CD14-positive monocyte (primary cell): ENCODE results near the gene RSBN1. TPM values are rescaled to one million over a fixed set of nuclear protein-coding genes. Genes with fewer than 3 reads are reported as not detected.

Experiments
- DNase-seq, 3 donors: peaks; one replicate each; pipeline ENCODE4 v3.0.0-alpha.2; 2011 to 2022
- H2AFZ ChIP-seq: 2 replicates; pipeline ENCODE4 v1.6.0; 2012; ENCODE audit warnings: mild to moderate bottlenecking, low read depth, low read length, inconsistent platforms; ENCODE audit not compliant: insufficient read depth, poor library complexity, severe bottlenecking
- H3K27ac ChIP-seq, 2 donors: 1 replicate in 1 of 2; 2 replicates in 1 of 2; pipeline ENCODE4 v1.5.1; 2012 to 2013; ENCODE audit warnings: low read length in 2 of 2, control low read depth in 1 of 2, inconsistent platforms in 1 of 2, low read depth in 1 of 2, mild to moderate bottlenecking in 1 of 2
- H3K27me3 ChIP-seq, 2 donors: one replicate each; pipeline versions ENCODE4 v1.6.0 to v1.6.1; 2011 to 2013; ENCODE audit warnings: low read length in 2 of 2; ENCODE audit not compliant: control insufficient read depth in 2 of 2, insufficient read depth in 2 of 2
- H3K36me3 ChIP-seq, 2 donors: replicated peaks in 1 of 2; 1 replicate in 1 of 2; 2 replicates in 1 of 2; pipeline versions ENCODE4 v1.5.1 to v1.6.1; 2012 to 2013; ENCODE audit warnings: low read length in 2 of 2, control low read depth in 1 of 2, inconsistent platforms in 1 of 2, mild to moderate bottlenecking in 1 of 2; ENCODE audit not compliant: insufficient read depth in 2 of 2, control insufficient read depth in 1 of 2
- H3K4me1 ChIP-seq, 2 donors: 1 replicate in 1 of 2; 2 replicates in 1 of 2; pipeline versions ENCODE4 v1.5.1 to v1.6.1; 2012 to 2013; ENCODE audit warnings: low read length in 2 of 2, control low read depth in 1 of 2, inconsistent platforms in 1 of 2, mild to moderate bottlenecking in 1 of 2, moderate library complexity in 1 of 2; ENCODE audit not compliant: insufficient read depth in 2 of 2, control insufficient read depth in 1 of 2
- H3K4me2 ChIP-seq: replicated peaks from 2 replicates; pipeline ENCODE3; 2012; ENCODE audit warnings: low read length, moderate library complexity, mild to moderate bottlenecking; ENCODE audit not compliant: poor library complexity, severe bottlenecking; ENCODE audit errors: extremely low read depth
- H3K4me3 ChIP-seq, 3 experiments: fragments of 200-600 bp in 1 of 3; sonication (generic) in 1 of 3; replicated peaks in 1 of 3; 1 replicate in 2 of 3; 2 replicates in 1 of 3; pipeline ENCODE4 v1.5.1; 2011 to 2013; ENCODE audit warnings: low read length in 3 of 3, mild to moderate bottlenecking in 3 of 3, control low read depth in 2 of 3, low read depth in 2 of 3, inconsistent platforms in 1 of 3, moderate library complexity in 1 of 3
- H3K79me2 ChIP-seq: 2 replicates; pipeline ENCODE4 v1.6.0; 2012; ENCODE audit warnings: mild to moderate bottlenecking, control low read depth, inconsistent platforms, low read length, moderate library complexity; ENCODE audit not compliant: insufficient read depth
- H3K9ac ChIP-seq: 2 replicates; pipeline ENCODE4 v1.6.0; 2017; ENCODE audit warnings: low read length, mild to moderate bottlenecking; ENCODE audit not compliant: insufficient read depth, poor library complexity, severe bottlenecking
- H3K9me3 ChIP-seq, 2 donors: replicated peaks in 1 of 2; 1 replicate in 1 of 2; 2 replicates in 1 of 2; pipeline versions ENCODE4 v1.5.1 to v1.6.1; 2012 to 2013; ENCODE audit warnings: low read length in 2 of 2, control low read depth in 1 of 2; ENCODE audit not compliant: control insufficient read depth in 1 of 2, insufficient read depth in 1 of 2
- H4K20me1 ChIP-seq: 2 replicates; pipeline ENCODE4 v1.6.0; 2012; ENCODE audit warnings: mild to moderate bottlenecking, low read length, control low read depth, moderate library complexity; ENCODE audit not compliant: insufficient read depth
- H3K27ac Mint-ChIP-seq, 7 donors: one replicate each; pipeline ENCODE4 v1.8.0; 2020; ENCODE audit warnings: mild to moderate bottlenecking in 7 of 7, mixed read lengths in 7 of 7, moderate library complexity in 6 of 7, inconsistent platforms in 2 of 7
- H3K27me3 Mint-ChIP-seq, 3 donors: one replicate each; pipeline ENCODE4 v1.8.0; 2021 to 2022; ENCODE audit warnings: low read depth in 3 of 3, mild to moderate bottlenecking in 3 of 3, mixed read lengths in 3 of 3, moderate library complexity in 3 of 3, inconsistent platforms in 1 of 3
- H3K36me3 Mint-ChIP-seq, 2 donors: one replicate each; pipeline ENCODE4 v1.8.0; 2020; ENCODE audit warnings: mixed read lengths in 2 of 2, inconsistent platforms in 1 of 2, mild to moderate bottlenecking in 1 of 2
- H3K4me1 Mint-ChIP-seq: one replicate; pipeline ENCODE4 v1.8.0; 2020; ENCODE audit warnings: mild to moderate bottlenecking, mixed read lengths
- H3K4me3 Mint-ChIP-seq, 2 donors: one replicate each; pipeline ENCODE4 v1.8.0; 2020; ENCODE audit warnings: mild to moderate bottlenecking in 2 of 2, mixed read lengths in 2 of 2, moderate library complexity in 1 of 2
- H3K9me3 Mint-ChIP-seq, 7 donors: one replicate each; pipeline ENCODE4 v1.8.0; 2020 to 2022; ENCODE audit warnings: mixed read lengths in 7 of 7, mild to moderate bottlenecking in 6 of 7, moderate library complexity in 6 of 7, inconsistent platforms in 2 of 7
- WGBS: methylation state at CpG from one replicate; pipeline ENCODE4 v1.1.5; 2013; ENCODE audit warnings: missing lambda C conversion rate; ENCODE audit not compliant: insufficient coverage; 5-methylcytosine and 5-hydroxymethylcytosine counted together
- intact Hi-C, 2 donors: fragments of 100-400 bp; cut with micrococcal nuclease; formaldehyde crosslinking; loops; one replicate each; pipeline versions ENCODE4 v1.15.0 to v1.15.1; 2023
- polyA plus RNA-seq, 3 donors: library from polyadenylated mRNA; depleted of rRNA in 1 of 3; unstranded in 2 of 3; stranded (reverse) in 1 of 3; fragments of 300-500 nt in 2 of 3; fragments of >200 nt in 1 of 3; fragmentation: Illumina TruSeq in 2 of 3; gene quantifications; 1 replicate in 2 of 3; 2 replicates in 1 of 3; pipeline ENCODE4 v1.2.3, GENCODE V29; 2012 to 2021
- TF ChIP-seq, protein P1 (sequence below): fragments of 200-600 bp; IDR thresholded peaks from one replicate; pipeline ENCODE4 v1.8.0; 2022; ENCODE audit warnings: antibody characterized with exemption, mild to moderate bottlenecking

Gene RSBN1
- polyA plus RNA-seq, 3 donors, result 6.5 to 9.0 (median 8.9) TPM

DNA sequence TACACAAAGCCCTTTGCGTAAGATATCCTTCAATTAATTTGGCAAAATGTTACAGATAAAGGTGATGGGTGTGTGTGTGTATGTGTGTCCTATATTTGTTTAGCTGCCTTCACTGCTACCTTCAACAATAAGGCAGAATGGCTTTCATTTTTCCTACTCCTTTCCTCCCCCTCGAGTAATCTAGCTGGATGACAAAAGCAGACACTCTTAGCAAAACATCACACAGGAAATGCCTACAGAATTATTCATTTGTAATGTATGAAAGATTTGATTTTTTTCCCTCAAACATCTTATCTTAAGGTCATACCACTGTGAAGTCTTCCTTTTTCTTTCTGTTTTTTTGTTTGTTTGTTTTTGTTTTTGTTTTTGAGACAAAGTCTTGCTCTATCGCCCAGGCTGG lies 48.6 kb upstream of the RSBN1 start:
- H3K27me3 ChIP-seq, result no peaks in the 10 kb centered on the region
- peaks cover 0 to 2% (median 0%) of the 10 kb centered on the region in 3 donors for H3K27me3 Mint-ChIP-seq
- H3K4me2 ChIP-seq, result no peak overlapping the region
- peak overlapping the region in 1 of 2 donors; percentile 73 for H3K27ac ChIP-seq
- H3K27ac Mint-ChIP-seq, result peak overlapping the region in 6 of 7 donors; percentile 48 to 93 (median 80)
- no peaks in the 10 kb centered on the region for H3K9me3 ChIP-seq
- WGBS, result no CpG with 5 or more reads among the region's 3 CpGs
- TF ChIP-seq, protein P1, sequence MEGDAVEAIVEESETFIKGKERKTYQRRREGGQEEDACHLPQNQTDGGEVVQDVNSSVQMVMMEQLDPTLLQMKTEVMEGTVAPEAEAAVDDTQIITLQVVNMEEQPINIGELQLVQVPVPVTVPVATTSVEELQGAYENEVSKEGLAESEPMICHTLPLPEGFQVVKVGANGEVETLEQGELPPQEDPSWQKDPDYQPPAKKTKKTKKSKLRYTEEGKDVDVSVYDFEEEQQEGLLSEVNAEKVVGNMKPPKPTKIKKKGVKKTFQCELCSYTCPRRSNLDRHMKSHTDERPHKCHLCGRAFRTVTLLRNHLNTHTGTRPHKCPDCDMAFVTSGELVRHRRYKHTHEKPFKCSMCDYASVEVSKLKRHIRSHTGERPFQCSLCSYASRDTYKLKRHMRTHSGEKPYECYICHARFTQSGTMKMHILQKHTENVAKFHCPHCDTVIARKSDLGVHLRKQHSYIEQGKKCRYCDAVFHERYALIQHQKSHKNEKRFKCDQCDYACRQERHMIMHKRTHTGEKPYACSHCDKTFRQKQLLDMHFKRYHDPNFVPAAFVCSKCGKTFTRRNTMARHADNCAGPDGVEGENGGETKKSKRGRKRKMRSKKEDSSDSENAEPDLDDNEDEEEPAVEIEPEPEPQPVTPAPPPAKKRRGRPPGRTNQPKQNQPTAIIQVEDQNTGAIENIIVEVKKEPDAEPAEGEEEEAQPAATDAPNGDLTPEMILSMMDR, result no peak
- H3K9ac ChIP-seq, result no peak overlapping the region
- DNase-seq, result no peak
- intact Hi-C loops, result loop anchor here in 1 of 2 donors (5.0 kb wide), 1 partner anchor 41 kb away; the partner anchor contains the start of gene AP4B1
- H3K36me3 Mint-ChIP-seq, result peaks cover 24 to 45% of the 10 kb centered on the region in 2 donors
- peaks cover 69% of the 10 kb centered on the region for H3K4me1 Mint-ChIP-seq
- peaks cover 80% of the 10 kb centered on the region for H3K79me2 ChIP-seq
- H3K4me1 ChIP-seq, result peaks cover 58 to 74% of the 10 kb centered on the region in 2 donors
- H3K4me3 ChIP-seq, result no peak overlapping the region
- no peak overlapping the region for H3K4me3 Mint-ChIP-seq
- no peak overlapping the region for H2AFZ ChIP-seq
- peaks cover 0 to 31% of the 10 kb centered on the region in 2 donors for H3K36me3 ChIP-seq
- no peaks in the 10 kb centered on the region for H4K20me1 ChIP-seq
- H3K9me3 Mint-ChIP-seq, result peaks cover 0 to 1% (median 0%) of the 10 kb centered on the region in 7 donors

- Histone ChIP-seq H4K20me1 (no peaks in the 10 kb centered on the region), H3K4me1 (peaks cover 71 to 87% of the 10 kb centered on the region in 2 donors), H3K9me3 (no peaks in the 10 kb centered on the region), H3K4me3 (peak overlapping the region; percentile 6 to 61 (median 24)), H3K9ac (peak overlapping the region; percentile 9), H3K36me3 (peaks cover 0 to 33% of the 10 kb centered on the region in 2 donors), H3K27ac (peak overlapping the region; percentile 44 to 73), H3K79me2 (peaks cover 72% of the 10 kb centered on the region), H3K4me2 (peak overlapping the region; percentile 65), H2AFZ (peak overlapping the region; percentile 4), H3K27me3 (no peaks in the 10 kb centered on the region)
- Mint-ChIP-seq H3K27me3 (peaks cover 0 to 2% (median 0%) of the 10 kb centered on the region in 3 donors), H3K4me1 (peaks cover 80% of the 10 kb centered on the region), H3K4me3 (peak overlapping the region; percentile 27 to 76), H3K27ac (peak overlapping the region; percentile 79 to 93 (median 90)), H3K9me3 (peaks cover 0 to 1% (median 0%) of the 10 kb centered on the region in 7 donors), H3K36me3 (peaks cover 25 to 40% of the 10 kb centered on the region in 2 donors)
- no CpG with 5 or more reads among the region's 3 CpGs for WGBS
- peak; percentile 48 to 63 (median 59) for DNase-seq
- TF ChIP-seq, protein P1, result no peak
- intact Hi-C loops, result loop anchor here (5.0 kb wide), 2 partner anchors 43 to 48 kb away; partner anchors contain the start of genes AP4B1 (in 1 of the 2) and DCLRE1B (in 1 of the 2)
Measured at GRCh38 chr1:113859478-113860175, 47.4 kb upstream of the RSBN1 start.
